ENCODE measurements around the gene NLGN4Y.

Gene NLGN4Y

GRCh38 chrY:14617625-14618024, 93.3 kb downstream of the NLGN4Y start (continued):
- TF ChIP-seq CSRNP3 (CRISPR knock-in tag; IDR thresholded peaks at IDR 0.05), result no peak
- TF ChIP-seq ZC3H10 (CRISPR knock-in tag; IDR thresholded peaks at IDR 0.05), result no peak
- no peak for TF ChIP-seq TOX (CRISPR knock-in tag; IDR thresholded peaks at IDR 0.05; ENCODE audit: borderline replicate concordance)
- TF ChIP-seq ZNF565 (CRISPR knock-in tag; conservative IDR thresholded peaks at IDR 0.05; ENCODE audit: low read depth), result no peak
- no peak for TF ChIP-seq BACH2 (CRISPR knock-in tag; IDR thresholded peaks at IDR 0.05; ENCODE audit: borderline replicate concordance)
- TF ChIP-seq ISL1 (CRISPR knock-in tag; IDR thresholded peaks at IDR 0.05), result no peak
- no peak for TF ChIP-seq OSR1 (CRISPR knock-in tag; IDR thresholded peaks at IDR 0.05)
- no peak for TF ChIP-seq ZFP30 (CRISPR knock-in tag; IDR thresholded peaks at IDR 0.05)
- no peak for TF ChIP-seq ZFP3 (CRISPR knock-in tag; IDR thresholded peaks at IDR 0.05)

GRCh38 chrY:14618513-14618912, 94.2 kb downstream of the NLGN4Y start:
- no peak for ATAC-seq
- no peak for TF ChIP-seq GLIS3 (CRISPR knock-in tag; IDR thresholded peaks at IDR 0.05)

- TF ChIP-seq ZC3H10 (CRISPR knock-in tag; IDR thresholded peaks at IDR 0.05) (no peak), PATZ1 (CRISPR knock-in tag; IDR thresholded peaks at IDR 0.05; ENCODE audit: borderline replicate concordance) (no peak), TCF4 (CRISPR knock-in tag; IDR thresholded peaks at IDR 0.05; ENCODE audit: borderline replicate concordance) (no peak), ESRRG (CRISPR knock-in tag; IDR thresholded peaks at IDR 0.05) (no peak), SNAI2 (CRISPR knock-in tag; IDR thresholded peaks at IDR 0.05) (no peak), OSR1 (CRISPR knock-in tag; IDR thresholded peaks at IDR 0.05) (no peak), CSRNP3 (CRISPR knock-in tag; IDR thresholded peaks at IDR 0.05) (no peak), ZNF8 (CRISPR knock-in tag; IDR thresholded peaks at IDR 0.05) (no peak), GLIS3 (CRISPR knock-in tag; IDR thresholded peaks at IDR 0.05) (no peak), TOX (CRISPR knock-in tag; IDR thresholded peaks at IDR 0.05; ENCODE audit: borderline replicate concordance) (no peak), RARB (CRISPR knock-in tag; IDR thresholded peaks at IDR 0.05) (no peak), ARNTL (CRISPR knock-in tag; IDR thresholded peaks at IDR 0.05; ENCODE audit: borderline replicate concordance, low read depth) (no peak), CREB5 (CRISPR knock-in tag; IDR thresholded peaks at IDR 0.05; ENCODE audit: low read depth) (no peak), ZFP30 (CRISPR knock-in tag; IDR thresholded peaks at IDR 0.05) (no peak), ZNF565 (CRISPR knock-in tag; conservative IDR thresholded peaks at IDR 0.05; ENCODE audit: low read depth) (no peak), POU6F1 (CRISPR knock-in tag; IDR thresholded peaks at IDR 0.05; ENCODE audit: borderline replicate concordance, low read depth) (no peak), ISL1 (CRISPR knock-in tag; IDR thresholded peaks at IDR 0.05) (no peak), ZFP3 (CRISPR knock-in tag; IDR thresholded peaks at IDR 0.05) (no peak)
- ATAC-seq, result no peak
Measured at GRCh38 chrY:14628208-14628607, 103.9 kb downstream of the NLGN4Y start.

- no peak for ATAC-seq
- no peak for TF ChIP-seq PPARA (CRISPR knock-in tag; IDR thresholded peaks at IDR 0.05; ENCODE audit: borderline replicate concordance)
- TF ChIP-seq ZFP30 (CRISPR knock-in tag; IDR thresholded peaks at IDR 0.05), result no peak
- no peak for TF ChIP-seq ZC3H10 (CRISPR knock-in tag; IDR thresholded peaks at IDR 0.05)
- no peak for TF ChIP-seq TSHZ2 (CRISPR knock-in tag; IDR thresholded peaks at IDR 0.05)
- no peak for TF ChIP-seq OSR1 (CRISPR knock-in tag; IDR thresholded peaks at IDR 0.05)
- TF ChIP-seq ISL1 (CRISPR knock-in tag; IDR thresholded peaks at IDR 0.05), result no peak
- TF ChIP-seq CSRNP3 (CRISPR knock-in tag; IDR thresholded peaks at IDR 0.05), result no peak
- no peak for TF ChIP-seq SNAI2 (CRISPR knock-in tag; IDR thresholded peaks at IDR 0.05)
- TF ChIP-seq ZFP3 (CRISPR knock-in tag; IDR thresholded peaks at IDR 0.05), result no peak
- TF ChIP-seq TCF4 (CRISPR knock-in tag; IDR thresholded peaks at IDR 0.05; ENCODE audit: borderline replicate concordance), result no peak
- TF ChIP-seq PATZ1 (CRISPR knock-in tag; IDR thresholded peaks at IDR 0.05; ENCODE audit: borderline replicate concordance), result no peak
Measured at GRCh38 chrY:14631676-14632075, 107.3 kb downstream of the NLGN4Y start.

Measured in SK-N-SH treated with all-trans-retinoic acid at 6 μM for 48 hours (cell line).